ENCODE results near the gene HDAC11. TPM values are rescaled to one million over a fixed set of nuclear protein-coding genes. Genes with fewer than 3 reads are reported as not detected.
A peak's percentile ranks its signal among the peaks of the same experiment; 100 is the strongest.

Gene HDAC11
- total and polyA plus RNA-seq, 2 of the 13 experiments (the other 11 are each of a cell fraction or from before 2014, with no cell fraction given), result 13.7 to 33.1 TPM

GRCh38 chr3:13461169-13462124, 18.7 kb upstream of the HDAC11 start (continued):
- TF ChIP-seq ZNF850 (CRISPR knock-in tag; conservative IDR thresholded peaks at IDR 0.05) (no peak), ZNF414 (CRISPR knock-in tag; IDR thresholded peaks at IDR 0.05) (peak; percentile 80), SMARCE1 (IDR thresholded peaks at IDR 0.05; ENCODE audit: borderline replicate concordance) (no peak), ZNF253 (CRISPR knock-in tag; IDR thresholded peaks at IDR 0.05; ENCODE audit: borderline replicate concordance) (no peak), XRCC5 (optimal IDR thresholded peaks at IDR 0.05; ENCODE audit: low read length) (peak; percentile 99), RNF219 (CRISPR knock-in tag; IDR thresholded peaks at IDR 0.05) (no peak), SRSF9 (IDR thresholded peaks at IDR 0.05; ENCODE audit: borderline replicate concordance, insufficient read depth, low read depth, low read length, poor library complexity, severe bottlenecking) (no peak), ZBTB2 (CRISPR knock-in tag; IDR thresholded peaks at IDR 0.05; ENCODE audit: low read depth) (no peak), MXD3 (CRISPR knock-in tag; IDR thresholded peaks at IDR 0.05) (peak; percentile 79; the same call in 1 of the 2 replicates), ZNF34 (CRISPR knock-in tag; IDR thresholded peaks at IDR 0.05; ENCODE audit: borderline replicate concordance) (no peak), PAF1 (CRISPR knock-in tag; IDR thresholded peaks at IDR 0.05) (no peak), ZNF44 (CRISPR knock-in tag; IDR thresholded peaks at IDR 0.05) (no peak), ZNF570 (CRISPR knock-in tag; IDR thresholded peaks at IDR 0.05; ENCODE audit: borderline replicate concordance) (no peak), ARNTL (CRISPR knock-in tag; IDR thresholded peaks at IDR 0.05) (no peak), ZNF652 (CRISPR knock-in tag; IDR thresholded peaks at IDR 0.05; ENCODE audit: borderline replicate concordance, low read depth) (no peak; the same call in 1 of the 2 replicates), GATAD1 (CRISPR knock-in tag; IDR thresholded peaks at IDR 0.05) (peak; percentile 71; the same call in 1 of the 2 replicates), FOXC1 (CRISPR knock-in tag; IDR thresholded peaks at IDR 0.05; ENCODE audit: borderline replicate concordance) (peak; percentile 75; the same call in 1 of the 2 replicates)
- TF ChIP-seq, protein P1, sequence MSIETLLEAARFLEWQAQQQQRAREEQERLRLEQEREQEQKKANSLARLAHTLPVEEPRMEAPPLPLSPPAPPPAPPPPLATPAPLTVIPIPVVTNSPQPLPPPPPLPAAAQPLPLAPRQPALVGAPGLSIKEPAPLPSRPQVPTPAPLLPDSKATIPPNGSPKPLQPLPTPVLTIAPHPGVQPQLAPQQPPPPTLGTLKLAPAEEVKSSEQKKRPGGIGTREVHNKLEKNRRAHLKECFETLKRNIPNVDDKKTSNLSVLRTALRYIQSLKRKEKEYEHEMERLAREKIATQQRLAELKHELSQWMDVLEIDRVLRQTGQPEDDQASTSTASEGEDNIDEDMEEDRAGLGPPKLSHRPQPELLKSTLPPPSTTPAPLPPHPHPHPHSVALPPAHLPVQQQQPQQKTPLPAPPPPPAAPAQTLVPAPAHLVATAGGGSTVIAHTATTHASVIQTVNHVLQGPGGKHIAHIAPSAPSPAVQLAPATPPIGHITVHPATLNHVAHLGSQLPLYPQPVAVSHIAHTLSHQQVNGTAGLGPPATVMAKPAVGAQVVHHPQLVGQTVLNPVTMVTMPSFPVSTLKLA (IDR thresholded peaks at IDR 0.05), result peak; percentile 91
- TF ChIP-seq, protein P2, sequence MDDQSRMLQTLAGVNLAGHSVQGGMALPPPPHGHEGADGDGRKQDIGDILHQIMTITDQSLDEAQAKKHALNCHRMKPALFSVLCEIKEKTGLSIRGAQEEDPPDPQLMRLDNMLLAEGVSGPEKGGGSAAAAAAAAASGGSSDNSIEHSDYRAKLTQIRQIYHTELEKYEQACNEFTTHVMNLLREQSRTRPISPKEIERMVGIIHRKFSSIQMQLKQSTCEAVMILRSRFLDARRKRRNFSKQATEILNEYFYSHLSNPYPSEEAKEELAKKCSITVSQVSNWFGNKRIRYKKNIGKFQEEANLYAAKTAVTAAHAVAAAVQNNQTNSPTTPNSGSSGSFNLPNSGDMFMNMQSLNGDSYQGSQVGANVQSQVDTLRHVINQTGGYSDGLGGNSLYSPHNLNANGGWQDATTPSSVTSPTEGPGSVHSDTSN (CRISPR knock-in tag; IDR thresholded peaks at IDR 0.05; ENCODE audit: borderline replicate concordance), result no peak

All from HepG2 (cell line).